Activated naive CD8-positive, alpha-beta T cell (primary cell): Measurements from ENCODE around the gene HNRNPA2B1.
A peak's percentile ranks its signal among the peaks of the same experiment; 100 is the strongest.
"Not testable (repeated sequence)": the region's sequence is repeated elsewhere in the genome, so short reads cannot be mapped to it uniquely, and the experiment has no call there.

Experiments
- H3K27ac Mint-ChIP-seq: one replicate; pipeline ENCODE4 v1.8.0; 2021; ENCODE audit warnings: mixed read lengths
- H3K27me3 Mint-ChIP-seq: one replicate; pipeline ENCODE4 v1.8.0; 2021; ENCODE audit warnings: mixed read lengths
- H3K36me3 Mint-ChIP-seq: one replicate; pipeline ENCODE4 v1.8.0; 2021; ENCODE audit warnings: mixed read lengths
- H3K4me1 Mint-ChIP-seq: one replicate; pipeline ENCODE4 v1.8.0; 2021; ENCODE audit warnings: low read depth, mixed read lengths
- H3K4me3 Mint-ChIP-seq: one replicate; pipeline ENCODE4 v1.8.0; 2021; ENCODE audit warnings: mild to moderate bottlenecking, mixed read lengths
- H3K9me3 Mint-ChIP-seq: one replicate; pipeline ENCODE4 v1.8.0; 2021; ENCODE audit warnings: low read depth, mixed read lengths

HNRNPA2B1 gene

DNA sequence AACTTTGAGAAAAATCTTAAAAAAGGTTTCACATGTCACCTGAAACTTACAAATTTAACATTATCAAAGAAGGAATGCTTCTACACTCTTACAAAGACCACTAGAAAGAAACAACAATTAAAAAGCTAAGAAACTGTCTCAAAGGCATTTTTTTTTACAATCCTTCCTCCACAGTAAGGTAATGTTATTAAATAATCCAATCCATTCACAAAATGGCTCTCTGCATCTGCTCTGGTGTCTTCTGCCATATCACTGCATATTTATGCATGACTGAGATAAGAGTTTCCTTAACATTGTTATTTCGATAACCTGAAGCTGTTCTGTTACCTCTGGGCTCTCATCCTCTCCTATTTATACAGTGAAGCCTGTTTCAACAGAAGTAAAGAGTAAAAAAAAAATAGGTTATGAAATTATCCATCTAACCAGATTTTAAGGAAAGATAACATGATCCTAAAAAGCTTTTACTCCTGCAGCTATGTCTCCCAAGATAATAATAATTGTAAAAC, 8.5 kb downstream of the HNRNPA2B1 start:
- Mint-ChIP-seq H3K4me1 (peaks cover 93% of the 10 kb centered on the region), H3K4me3 (peak overlapping the region; percentile 99), H3K9me3 (no peaks in the 10 kb centered on the region), H3K36me3 (peaks cover 46% of the 10 kb centered on the region), H3K27me3 (no peaks in the 10 kb centered on the region), H3K27ac (peak overlapping the region; percentile 92)

DNA sequence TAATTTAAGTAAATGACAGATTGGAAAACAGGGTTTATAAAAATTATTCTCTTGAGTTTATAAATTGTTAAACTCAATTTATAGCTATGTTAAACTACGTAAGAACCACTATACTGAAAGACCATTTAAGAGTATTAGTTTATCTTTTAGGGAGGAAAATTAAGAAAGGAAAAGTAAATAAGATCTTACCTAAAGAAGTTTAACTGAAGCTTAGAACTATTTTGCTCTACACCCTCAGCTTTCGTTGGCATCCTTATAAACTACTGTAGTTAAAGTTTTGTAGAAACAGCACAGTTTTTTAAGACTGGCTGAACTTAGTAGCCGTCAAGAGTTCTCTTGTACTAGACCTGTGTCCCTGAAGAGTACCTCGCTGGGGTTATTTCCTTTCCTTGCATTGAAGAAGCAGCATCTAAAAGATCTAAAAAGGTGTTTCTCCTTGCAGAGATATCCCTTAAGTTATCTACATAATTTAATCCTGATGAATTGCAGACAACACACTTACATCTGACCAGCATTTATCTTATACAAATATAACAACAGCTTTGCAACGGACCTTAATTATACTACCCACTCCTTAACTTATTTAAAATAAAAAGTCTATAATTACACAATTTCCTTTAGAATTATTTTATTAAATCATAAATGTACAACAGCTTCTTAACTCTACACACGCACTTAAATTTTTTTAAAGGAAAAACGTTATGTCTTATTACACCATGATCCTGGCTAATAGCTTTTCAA, 9.1 kb downstream of the HNRNPA2B1 start:
- Mint-ChIP-seq H3K4me3 (peak overlapping the region; percentile 99), H3K36me3 (peaks cover 43% of the 10 kb centered on the region), H3K4me1 (peaks cover 93% of the 10 kb centered on the region), H3K27me3 (no peaks in the 10 kb centered on the region), H3K9me3 (no peaks in the 10 kb centered on the region), H3K27ac (peak overlapping the region; percentile 92)

DNA sequence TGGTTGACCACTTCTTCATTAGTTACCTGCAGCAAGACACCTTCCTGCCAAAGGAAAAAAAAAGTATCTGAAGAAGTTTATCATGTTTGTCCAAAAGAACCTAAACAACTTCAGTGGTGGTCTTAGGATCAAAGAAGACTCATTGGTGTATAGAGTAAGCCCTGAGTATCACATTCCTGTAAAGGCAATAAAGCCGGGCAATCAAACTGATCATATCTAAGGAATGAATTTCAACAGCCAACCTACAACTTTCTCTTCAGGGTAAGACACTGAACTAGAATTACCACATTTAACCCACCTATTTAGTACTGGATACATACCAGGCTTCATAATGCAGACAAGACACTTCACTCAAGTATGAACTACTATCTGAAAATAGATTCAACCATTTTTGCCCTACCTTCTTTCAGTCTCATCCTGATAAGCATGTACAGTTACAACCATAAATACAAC, 10.1 kb downstream of the HNRNPA2B1 start:
- Mint-ChIP-seq H3K9me3 (no peaks in the 10 kb centered on the region), H3K27me3 (no peaks in the 10 kb centered on the region), H3K4me1 (peaks cover 91% of the 10 kb centered on the region), H3K27ac (peak overlapping the region; percentile 75), H3K36me3 (peaks cover 40% of the 10 kb centered on the region), H3K4me3 (peak overlapping the region; percentile 52)

DNA sequence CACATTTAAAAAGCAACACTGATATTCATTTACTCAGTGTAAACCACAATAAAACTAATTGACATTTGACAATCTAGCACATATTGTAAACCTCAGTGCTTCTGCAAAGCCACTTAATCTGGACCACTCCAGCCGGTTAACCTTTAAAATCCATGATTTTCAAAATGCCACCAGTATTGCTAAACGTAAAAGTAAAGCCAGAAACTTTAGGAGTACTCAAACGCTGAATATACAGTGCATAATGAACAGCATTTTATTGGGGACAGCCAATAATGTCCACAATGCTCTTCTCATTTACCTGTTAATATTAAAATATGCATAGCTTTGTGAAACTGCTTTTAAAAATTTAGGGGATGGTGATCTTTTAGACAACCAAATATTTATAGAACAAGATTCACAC, 10.8 kb downstream of the HNRNPA2B1 start:
- Mint-ChIP-seq H3K9me3 (no peaks in the 10 kb centered on the region), H3K36me3 (peaks cover 41% of the 10 kb centered on the region), H3K27ac (peak overlapping the region; percentile 88), H3K4me3 (peak overlapping the region; percentile 31), H3K27me3 (no peaks in the 10 kb centered on the region), H3K4me1 (peaks cover 92% of the 10 kb centered on the region)

DNA sequence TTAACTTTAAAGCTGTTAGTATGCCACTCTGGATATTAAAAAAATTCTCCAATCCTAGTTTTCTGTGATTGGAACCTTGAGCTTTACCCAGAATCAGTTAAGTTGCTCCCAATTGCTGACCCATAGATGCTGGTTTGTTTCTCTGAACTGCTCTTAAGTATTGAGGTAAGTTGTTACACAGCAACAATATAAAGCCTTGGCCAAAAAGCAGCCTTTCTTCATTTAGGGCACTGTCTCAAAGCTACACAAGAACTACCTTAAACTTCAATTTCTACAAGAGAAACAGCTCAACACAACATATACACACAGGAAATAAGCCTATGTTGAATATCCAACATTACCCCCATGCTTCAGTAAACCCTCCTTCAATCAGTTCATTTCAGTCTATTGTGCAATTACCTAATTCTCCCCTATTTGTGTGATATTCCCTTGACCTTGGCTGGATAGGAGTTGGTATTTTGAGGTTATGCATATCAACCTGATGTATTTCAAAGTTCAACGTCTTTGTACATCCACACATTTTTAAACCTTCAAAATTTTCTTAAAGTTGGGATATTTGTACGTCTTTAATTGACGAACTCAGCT, 11.5 kb downstream of the HNRNPA2B1 start:
- H3K4me1 Mint-ChIP-seq: peaks cover 90% of the 10 kb centered on the region
- H3K4me3 Mint-ChIP-seq: peak overlapping the region; percentile 39
- H3K36me3 Mint-ChIP-seq: peaks cover 42% of the 10 kb centered on the region
- no peaks in the 10 kb centered on the region for H3K27me3 Mint-ChIP-seq
- H3K9me3 Mint-ChIP-seq: no peaks in the 10 kb centered on the region
- H3K27ac Mint-ChIP-seq: peak overlapping the region; percentile 88

DNA sequence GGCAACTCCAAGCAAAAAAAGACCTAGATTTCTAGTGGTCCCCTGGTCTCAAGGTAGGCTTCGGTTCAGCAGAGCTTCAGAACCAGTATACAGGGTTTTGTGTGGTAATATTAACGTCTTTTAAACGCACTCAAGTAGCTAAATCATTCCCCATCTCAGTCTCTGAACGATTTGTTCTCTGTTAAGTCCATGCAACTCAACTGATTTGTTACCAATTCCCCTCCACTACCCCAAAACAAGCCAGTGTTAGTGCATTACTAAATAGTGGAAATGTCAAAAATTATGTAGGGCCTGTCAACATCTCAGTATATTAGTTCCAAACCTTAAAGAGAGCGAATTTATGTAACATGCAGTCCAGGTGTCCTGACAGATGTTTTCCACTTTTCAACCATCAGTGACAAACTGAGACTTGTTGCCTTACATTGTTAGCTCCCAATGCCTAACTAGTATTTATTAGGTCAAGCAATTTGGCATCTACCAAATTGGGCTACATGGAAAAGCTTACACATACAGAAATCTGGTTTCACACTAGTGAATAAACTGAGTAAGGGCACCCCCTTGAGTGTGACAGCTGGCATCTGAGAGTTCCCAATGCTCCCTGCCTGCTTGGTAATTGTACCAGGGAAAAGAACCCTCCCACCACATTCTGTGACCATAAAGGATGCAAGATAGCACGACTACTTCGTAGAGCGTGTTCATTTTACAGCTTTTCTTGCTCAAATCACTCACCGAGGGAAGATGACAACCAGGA, 12.2 kb downstream of the HNRNPA2B1 start:
- H3K4me3 Mint-ChIP-seq: peak overlapping the region; percentile 39
- H3K27me3 Mint-ChIP-seq: no peaks in the 10 kb centered on the region
- H3K4me1 Mint-ChIP-seq: peaks cover 88% of the 10 kb centered on the region
- peak overlapping the region; percentile 85 for H3K27ac Mint-ChIP-seq
- peaks cover 40% of the 10 kb centered on the region for H3K36me3 Mint-ChIP-seq
- H3K9me3 Mint-ChIP-seq: no peaks in the 10 kb centered on the region

DNA sequence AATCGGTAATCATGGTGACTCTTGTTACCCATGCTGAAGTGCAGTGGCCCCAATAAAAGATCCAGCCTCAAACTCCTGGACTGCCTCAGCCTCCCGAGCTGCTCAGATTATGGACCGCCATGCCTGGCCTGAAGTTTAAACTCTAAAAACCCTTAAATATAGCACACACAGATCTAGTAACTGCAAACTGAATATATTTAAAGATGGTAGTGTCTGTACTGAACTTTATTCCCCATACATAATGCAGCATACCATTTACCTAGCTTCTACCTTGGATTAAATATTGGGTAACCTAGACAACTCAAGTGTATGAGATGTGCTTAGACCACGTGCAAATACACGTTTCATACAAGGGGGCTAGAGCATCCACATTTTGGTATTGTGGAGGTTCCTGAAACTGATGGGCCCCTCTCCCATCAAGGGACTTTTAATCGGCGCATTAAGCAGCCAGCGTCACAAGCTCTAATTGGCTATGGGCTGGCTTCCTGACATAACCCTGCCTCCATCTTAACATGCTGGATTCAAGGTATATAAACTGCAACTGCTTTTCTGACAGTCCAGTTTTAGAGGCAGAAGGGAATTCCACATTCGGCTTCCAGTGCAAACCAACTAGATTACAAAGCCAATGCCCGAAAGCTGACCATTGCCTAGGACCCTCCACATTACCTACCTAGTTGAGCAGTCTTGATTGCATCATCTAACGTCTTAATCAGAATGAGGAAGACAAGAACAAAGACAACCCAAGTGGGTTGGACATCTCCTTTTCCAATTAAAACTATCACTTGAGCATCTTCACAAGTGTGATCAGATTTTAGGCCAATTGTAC, 13.0 kb downstream of the HNRNPA2B1 start:
- Mint-ChIP-seq H3K27ac (peak overlapping the region; percentile 85), H3K36me3 (peaks cover 40% of the 10 kb centered on the region), H3K27me3 (no peaks in the 10 kb centered on the region), H3K4me1 (peaks cover 83% of the 10 kb centered on the region), H3K9me3 (no peaks in the 10 kb centered on the region), H3K4me3 (peak overlapping the region; percentile 8)

DNA sequence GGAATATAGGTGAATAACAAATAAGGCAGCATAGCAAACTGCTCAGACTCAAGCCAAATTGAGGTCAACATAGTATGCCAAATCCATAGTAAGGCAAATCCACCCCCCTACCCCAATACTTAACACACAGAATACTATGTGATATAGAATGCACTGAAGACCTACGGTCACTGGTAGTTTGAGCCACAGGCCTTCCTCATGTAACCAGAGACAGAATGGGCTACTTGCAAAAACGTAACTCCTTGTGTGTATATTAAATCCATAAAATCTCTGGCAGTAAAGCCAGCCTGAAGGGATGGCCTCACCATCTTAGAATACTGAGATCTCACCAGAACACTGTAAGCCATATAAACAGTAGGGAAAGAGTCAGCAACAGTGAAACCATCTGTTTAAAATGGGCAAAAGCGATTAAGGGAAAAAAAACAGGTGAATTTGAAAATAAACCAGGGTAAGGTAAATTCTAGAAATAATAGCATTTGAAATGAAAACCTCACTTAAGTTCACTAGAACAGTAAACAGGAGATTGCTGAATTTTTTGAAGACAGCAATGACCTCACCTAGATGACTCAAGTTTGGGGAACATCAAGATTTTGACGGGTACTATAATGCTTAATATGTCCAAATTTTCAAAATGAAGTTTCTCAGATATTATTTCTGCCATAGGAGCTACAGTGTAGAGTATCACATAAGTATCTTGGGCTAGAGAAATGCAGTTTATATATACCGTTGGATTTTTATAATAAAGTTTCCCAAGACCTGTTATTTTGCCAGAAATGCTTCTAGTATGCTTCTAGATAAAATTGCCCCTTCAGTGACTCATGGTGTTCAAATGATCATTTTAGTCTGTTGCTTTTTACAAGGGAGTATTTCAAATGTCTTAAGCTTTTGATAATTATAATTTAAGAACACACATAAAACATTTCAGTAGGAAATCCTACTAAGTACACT, 13.9 kb downstream of the HNRNPA2B1 start:
- Mint-ChIP-seq H3K4me3 (peak overlapping the region; percentile 52), H3K4me1 (peaks cover 83% of the 10 kb centered on the region), H3K27me3 (no peaks in the 10 kb centered on the region), H3K36me3 (peaks cover 37% of the 10 kb centered on the region), H3K27ac (peak overlapping the region; percentile 85), H3K9me3 (no peaks in the 10 kb centered on the region)

DNA sequence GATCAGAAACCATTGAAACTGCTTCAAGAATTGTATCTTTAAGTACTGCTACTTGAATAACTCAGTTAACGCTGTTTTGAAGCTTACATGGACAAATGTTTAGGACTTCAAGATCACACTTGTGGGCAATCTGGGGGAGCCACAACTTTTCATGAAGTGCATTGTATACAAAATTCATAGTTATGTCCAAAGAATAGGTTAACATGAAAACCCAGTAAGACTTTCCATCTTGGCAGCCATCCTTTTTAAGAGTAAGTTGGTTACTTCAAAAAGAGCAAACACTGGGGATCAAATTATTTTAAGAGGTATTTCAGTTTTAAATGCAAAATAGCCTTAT, 14.7 kb downstream of the HNRNPA2B1 start:
- H3K4me3 Mint-ChIP-seq: peak overlapping the region; percentile 8
- no peaks in the 10 kb centered on the region for H3K27me3 Mint-ChIP-seq
- peak overlapping the region; percentile 82 for H3K27ac Mint-ChIP-seq
- H3K9me3 Mint-ChIP-seq: no peaks in the 10 kb centered on the region
- peaks cover 82% of the 10 kb centered on the region for H3K4me1 Mint-ChIP-seq
- peaks cover 37% of the 10 kb centered on the region for H3K36me3 Mint-ChIP-seq

DNA sequence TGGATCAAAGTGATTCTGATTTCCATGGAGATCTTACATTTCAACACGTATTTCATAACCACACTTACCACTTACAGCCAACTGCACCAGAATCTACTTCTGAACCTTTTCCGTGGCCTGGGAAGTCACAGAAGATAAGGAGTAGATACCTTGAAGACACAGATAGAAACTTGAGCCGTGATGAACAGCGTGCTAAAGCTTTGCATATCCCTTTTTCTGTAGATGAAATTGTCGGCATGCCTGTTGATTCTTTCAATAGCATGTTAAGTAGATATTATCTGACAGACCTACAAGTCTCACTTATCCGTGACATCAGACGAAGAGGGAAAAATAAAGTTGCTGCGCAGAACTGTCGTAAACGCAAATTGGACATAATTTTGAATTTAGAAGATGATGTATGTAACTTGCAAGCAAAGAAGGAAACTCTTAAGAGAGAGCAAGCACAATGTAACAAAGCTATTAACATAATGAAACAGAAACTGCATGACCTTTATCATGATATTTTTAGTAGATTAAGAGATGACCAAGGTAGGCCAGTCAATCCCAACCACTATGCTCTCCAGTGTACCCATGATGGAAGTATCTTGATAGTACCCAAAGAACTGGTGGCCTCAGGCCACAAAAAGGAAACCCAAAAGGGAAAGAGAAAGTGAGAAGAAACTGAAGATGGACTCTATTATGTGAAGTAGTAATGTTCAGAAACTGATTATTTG, 15.3 kb downstream of the HNRNPA2B1 start:
- peaks cover 82% of the 10 kb centered on the region for H3K4me1 Mint-ChIP-seq
- H3K9me3 Mint-ChIP-seq: no peaks in the 10 kb centered on the region
- peak overlapping the region; percentile 82 for H3K27ac Mint-ChIP-seq
- H3K36me3 Mint-ChIP-seq: peaks cover 35% of the 10 kb centered on the region
- peak overlapping the region; percentile 8 for H3K4me3 Mint-ChIP-seq
- no peaks in the 10 kb centered on the region for H3K27me3 Mint-ChIP-seq

DNA sequence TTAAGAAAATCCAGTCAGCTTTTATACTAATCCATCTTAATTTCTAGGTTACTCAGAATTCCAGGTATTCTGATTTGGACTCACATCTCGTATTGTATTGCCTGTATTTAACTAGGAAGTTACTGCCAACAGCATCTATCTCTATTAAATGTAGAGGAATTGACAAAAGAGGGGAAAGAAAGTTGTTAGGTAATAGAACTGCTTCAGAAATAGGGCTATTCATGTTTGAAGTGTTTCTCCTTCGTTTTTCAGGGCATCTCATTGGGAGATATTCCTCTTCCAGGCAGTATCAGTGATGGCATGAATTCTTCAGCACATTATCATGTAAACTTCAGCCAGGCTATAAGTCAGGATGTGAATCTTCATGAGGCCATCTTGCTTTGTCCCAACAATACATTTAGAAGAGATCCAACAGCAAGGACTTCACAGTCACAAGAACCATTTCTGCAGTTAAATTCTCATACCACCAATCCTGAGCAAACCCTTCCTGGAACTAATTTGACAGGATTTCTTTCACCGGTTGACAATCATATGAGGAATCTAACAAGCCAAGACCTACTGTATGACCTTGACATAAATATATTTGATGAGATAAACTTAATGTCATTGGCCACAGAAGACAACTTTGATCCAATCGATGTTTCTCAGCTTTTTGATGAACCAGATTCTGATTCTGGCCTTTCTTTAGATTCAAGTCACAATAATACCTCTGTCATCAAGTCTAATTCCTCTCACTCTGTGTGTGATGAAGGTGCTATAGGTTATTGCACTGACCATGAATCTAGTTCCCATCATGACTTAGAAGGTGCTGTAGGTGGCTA, 16.1 kb downstream of the HNRNPA2B1 start:
- peaks cover 80% of the 10 kb centered on the region for H3K4me1 Mint-ChIP-seq
- peaks cover 36% of the 10 kb centered on the region for H3K36me3 Mint-ChIP-seq
- H3K27me3 Mint-ChIP-seq: not testable (repeated sequence)

DNA sequence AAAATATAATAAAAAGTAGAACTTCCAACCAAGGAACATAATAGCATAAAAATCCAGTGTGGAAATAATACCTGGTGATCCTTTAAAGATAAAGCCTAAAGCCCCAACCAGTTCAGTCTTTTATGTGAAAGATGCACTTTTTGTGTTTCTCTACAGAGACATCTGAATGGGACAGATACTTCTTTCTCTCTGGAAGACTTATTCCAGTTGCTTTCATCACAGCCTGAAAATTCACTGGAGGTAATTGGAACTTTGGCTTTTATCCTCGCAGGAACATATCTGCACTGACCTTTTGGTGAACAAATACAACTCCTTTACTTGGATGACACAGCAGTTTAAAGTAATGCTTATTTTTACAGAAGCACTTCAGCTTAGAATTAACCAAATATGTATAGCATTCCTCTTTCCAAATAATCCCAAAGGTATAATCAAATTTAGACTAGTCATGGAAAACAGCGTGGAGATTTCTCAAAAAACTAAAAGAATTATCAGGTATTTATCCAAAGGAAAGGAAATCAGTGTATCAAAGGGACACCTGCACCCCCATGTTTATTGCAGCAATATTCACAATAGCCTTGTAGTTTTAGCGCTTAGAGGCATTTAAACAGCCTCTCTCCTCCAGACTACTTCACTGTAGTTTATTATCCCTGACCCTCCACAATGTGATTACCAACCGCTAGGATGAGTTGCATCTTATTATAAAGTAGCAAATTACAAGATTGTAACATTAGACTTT, 16.8 kb downstream of the HNRNPA2B1 start:
- H3K36me3 Mint-ChIP-seq: peaks cover 32% of the 10 kb centered on the region
- no peaks in the 10 kb centered on the region for H3K9me3 Mint-ChIP-seq
- H3K4me3 Mint-ChIP-seq: no peak overlapping the region
- peaks cover 76% of the 10 kb centered on the region for H3K4me1 Mint-ChIP-seq
- peak overlapping the region; percentile 82 for H3K27ac Mint-ChIP-seq
- H3K27me3 Mint-ChIP-seq: no peaks in the 10 kb centered on the region

More for the DNA sequence above, 16.1 kb downstream of the HNRNPA2B1 start:
- H3K27ac Mint-ChIP-seq: peak overlapping the region; percentile 82
- H3K4me3 Mint-ChIP-seq, H3K9me3 Mint-ChIP-seq: not testable (repeated sequence)
